ENCODE results near the gene SCRN2. TPM values are rescaled to one million over a fixed set of nuclear protein-coding genes. Genes with fewer than 3 reads are reported as not detected.

Gene SCRN2
- total and polyA plus RNA-seq, 3 donors from 2014 or later, result 25.6 to 38.0 (median 31.0) TPM

DNA sequence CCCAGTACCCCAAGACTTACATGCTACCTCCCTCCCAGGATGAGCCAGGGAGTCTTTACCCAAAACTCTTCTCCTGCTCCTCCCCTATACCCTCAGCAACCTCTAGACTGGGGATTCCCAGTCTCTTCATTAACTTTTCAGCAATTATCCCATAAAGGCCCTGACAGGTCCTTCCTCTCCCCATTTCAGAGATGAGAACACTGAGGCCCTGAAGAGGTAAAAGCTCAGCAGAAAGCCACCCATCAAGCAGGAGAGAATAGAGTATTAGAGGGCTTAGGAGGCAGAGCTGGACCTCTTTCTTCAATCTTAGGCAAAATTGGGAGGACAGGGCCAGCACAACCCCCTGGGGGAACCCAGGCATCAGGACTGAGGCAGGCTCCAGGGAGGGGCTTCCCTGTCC is 15.8 kb upstream of the SCRN2 start:
- no peak for DNase-seq
- Histone ChIP-seq H3K4me3 (no peak overlapping the region), H3K9me3 (no peaks in the 10 kb centered on the region), H3K36me3 (ENCODE audit: low read depth, missing control alignments) (no peaks in the 10 kb centered on the region), H3K27ac (no peak overlapping the region), H3K27me3 (no peaks in the 10 kb centered on the region), H3K4me1 (peaks cover 4% of the 10 kb centered on the region)
- intact Hi-C loops (cut with DNase I; ENCODE audit: low total_unique reads), result no loop called here
- TF ChIP-seq, protein P1, sequence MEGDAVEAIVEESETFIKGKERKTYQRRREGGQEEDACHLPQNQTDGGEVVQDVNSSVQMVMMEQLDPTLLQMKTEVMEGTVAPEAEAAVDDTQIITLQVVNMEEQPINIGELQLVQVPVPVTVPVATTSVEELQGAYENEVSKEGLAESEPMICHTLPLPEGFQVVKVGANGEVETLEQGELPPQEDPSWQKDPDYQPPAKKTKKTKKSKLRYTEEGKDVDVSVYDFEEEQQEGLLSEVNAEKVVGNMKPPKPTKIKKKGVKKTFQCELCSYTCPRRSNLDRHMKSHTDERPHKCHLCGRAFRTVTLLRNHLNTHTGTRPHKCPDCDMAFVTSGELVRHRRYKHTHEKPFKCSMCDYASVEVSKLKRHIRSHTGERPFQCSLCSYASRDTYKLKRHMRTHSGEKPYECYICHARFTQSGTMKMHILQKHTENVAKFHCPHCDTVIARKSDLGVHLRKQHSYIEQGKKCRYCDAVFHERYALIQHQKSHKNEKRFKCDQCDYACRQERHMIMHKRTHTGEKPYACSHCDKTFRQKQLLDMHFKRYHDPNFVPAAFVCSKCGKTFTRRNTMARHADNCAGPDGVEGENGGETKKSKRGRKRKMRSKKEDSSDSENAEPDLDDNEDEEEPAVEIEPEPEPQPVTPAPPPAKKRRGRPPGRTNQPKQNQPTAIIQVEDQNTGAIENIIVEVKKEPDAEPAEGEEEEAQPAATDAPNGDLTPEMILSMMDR (IDR thresholded peaks at IDR 0.05), result no peak
- no peak for TF ChIP-seq POLR2A (IDR thresholded peaks at IDR 0.05)

DNA sequence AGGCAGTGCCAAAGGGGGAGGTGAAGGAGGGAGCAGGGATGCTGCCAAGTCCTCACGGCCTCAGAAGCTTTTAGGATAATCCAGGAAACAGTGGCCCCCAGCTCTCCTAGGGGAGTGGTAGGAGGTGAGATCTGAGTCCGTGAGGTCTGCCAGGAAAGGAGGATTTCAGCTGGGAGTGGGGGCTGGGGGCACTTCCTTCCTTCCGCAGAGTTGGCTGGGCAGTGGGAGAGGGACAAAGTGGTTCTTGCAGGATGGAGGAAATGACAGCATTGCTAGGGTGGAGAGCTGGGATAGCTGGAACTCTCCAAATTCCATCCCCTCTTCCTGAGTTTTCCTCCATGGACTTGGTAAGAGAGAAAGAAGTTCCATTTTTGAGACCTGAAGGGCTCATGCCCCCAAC is 14.7 kb upstream of the SCRN2 start:
- Histone ChIP-seq H3K4me3 (no peak overlapping the region), H3K36me3 (ENCODE audit: low read depth, missing control alignments) (no peaks in the 10 kb centered on the region), H3K4me1 (peaks cover 12% of the 10 kb centered on the region), H3K9me3 (no peaks in the 10 kb centered on the region), H3K27ac (no peak overlapping the region), H3K27me3 (no peaks in the 10 kb centered on the region)
- intact Hi-C loops (cut with DNase I; ENCODE audit: low total_unique reads), result no loop called here
- TF ChIP-seq, protein P1 (IDR thresholded peaks at IDR 0.05), result no peak
- no peak for TF ChIP-seq POLR2A (IDR thresholded peaks at IDR 0.05)
- 46 to 64% methylated on average over 3 of the region's 3 CpGs for WGBS, 2 donors
- DNase-seq, result no peak

DNA sequence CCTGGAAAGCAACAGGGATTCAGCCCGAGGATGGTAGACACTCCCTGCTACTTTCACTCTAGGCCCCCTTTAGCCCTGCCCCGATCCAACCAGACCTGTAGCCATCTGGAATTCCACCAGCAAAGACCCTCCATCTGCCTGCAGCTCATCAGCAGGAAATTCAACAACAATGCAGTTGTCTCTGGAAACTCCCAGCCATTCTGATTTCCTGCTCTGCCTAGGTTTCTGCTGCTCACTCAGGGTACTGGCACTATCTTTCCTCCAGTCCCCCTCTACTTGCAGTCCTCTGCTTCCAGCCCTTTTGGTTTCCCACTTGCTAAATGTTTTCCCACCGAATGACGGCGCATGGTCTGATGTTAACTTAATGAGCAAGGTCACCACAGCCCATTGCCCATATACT is 12.5 kb upstream of the SCRN2 start:
- intact Hi-C loops (cut with DNase I; ENCODE audit: low total_unique reads), result no loop called here
- no peak overlapping the region for H3K4me3 ChIP-seq
- no peaks in the 10 kb centered on the region for H3K27me3 ChIP-seq
- whole genome bisulfite sequencing, 2 donors, result 50 to 52% methylated on average over 5 of the region's 5 CpGs
- no peak overlapping the region for H3K27ac ChIP-seq
- H3K9me3 ChIP-seq, result no peaks in the 10 kb centered on the region
- TF ChIP-seq, protein P1 (IDR thresholded peaks at IDR 0.05), result no peak
- TF ChIP-seq POLR2A (IDR thresholded peaks at IDR 0.05), result no peak
- no peaks in the 10 kb centered on the region for H3K36me3 ChIP-seq (ENCODE audit: low read depth, missing control alignments)
- DNase-seq, result no peak
- H3K4me1 ChIP-seq, result peaks cover 13% of the 10 kb centered on the region

DNA sequence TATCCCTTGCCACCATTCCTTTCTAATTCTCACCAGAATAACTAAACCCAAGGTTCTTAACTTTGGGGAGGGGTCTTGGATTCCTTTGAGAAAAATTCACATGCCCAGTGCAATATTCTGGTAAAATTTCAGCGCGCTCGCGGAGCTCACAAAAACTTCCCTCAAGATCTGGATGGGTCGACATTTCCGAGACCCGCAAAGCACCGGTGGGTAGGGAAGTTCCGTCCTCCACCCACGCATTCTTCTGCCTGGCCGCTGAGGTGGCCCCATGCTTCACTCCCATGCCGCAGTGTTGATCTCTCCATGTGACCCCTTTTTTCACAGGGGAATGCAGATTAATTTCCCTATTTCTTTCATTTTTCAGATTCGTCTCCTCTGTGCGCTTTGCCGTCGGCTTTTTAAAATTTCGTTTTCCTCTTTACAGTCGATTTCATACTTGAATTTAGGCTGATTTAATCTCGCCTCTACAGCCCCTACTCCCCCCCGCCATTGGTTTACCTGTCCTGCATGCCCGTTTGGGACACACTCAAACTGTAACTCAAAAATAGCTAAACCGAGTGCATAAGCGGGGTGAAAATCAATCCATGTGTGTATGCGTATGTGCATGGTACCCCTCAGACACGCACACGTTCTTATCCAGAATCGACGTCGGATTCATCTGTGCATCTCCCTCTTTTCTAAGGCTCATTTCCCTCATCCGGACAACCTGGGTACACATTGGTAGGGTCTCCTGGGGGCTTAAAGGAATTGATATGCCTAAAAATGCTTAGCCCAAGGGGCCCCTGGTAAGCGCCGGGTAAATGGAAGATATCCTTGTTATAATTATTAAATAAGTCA is 11.3 kb upstream of the SCRN2 start:
- peaks cover 13% of the 10 kb centered on the region for H3K4me1 ChIP-seq
- H3K27ac ChIP-seq, result no peak overlapping the region
- TF ChIP-seq, protein P1 (IDR thresholded peaks at IDR 0.05), result no peak
- TF ChIP-seq POLR2A (IDR thresholded peaks at IDR 0.05), result no peak
- intact Hi-C loops (cut with DNase I; ENCODE audit: low total_unique reads), result no loop called here
- H3K27me3 ChIP-seq, result no peaks in the 10 kb centered on the region
- no peaks in the 10 kb centered on the region for H3K36me3 ChIP-seq (ENCODE audit: low read depth, missing control alignments)
- WGBS, 2 donors, result 26 to 32% methylated on average over 32 of the region's 32 CpGs
- DNase-seq, result no peak
- no peaks in the 10 kb centered on the region for H3K9me3 ChIP-seq
- no peak overlapping the region for H3K4me3 ChIP-seq

DNA sequence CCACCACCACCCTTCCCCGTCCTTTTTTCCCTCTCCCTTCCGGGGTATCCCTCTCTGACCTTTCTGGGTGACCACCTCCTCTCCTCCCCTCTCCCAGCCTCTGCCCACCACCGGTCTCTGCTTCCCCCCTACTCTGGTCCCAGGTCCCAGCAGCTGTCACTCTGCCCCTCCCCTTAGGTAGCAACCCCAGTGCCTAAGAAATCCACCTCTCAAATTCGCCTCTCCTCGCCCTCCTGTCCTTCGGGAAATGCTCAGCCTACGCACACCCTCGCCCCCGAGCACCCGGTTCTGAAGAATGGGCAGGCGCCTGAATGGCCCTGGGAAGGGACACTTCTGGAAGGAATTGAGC is 10.7 kb upstream of the SCRN2 start:
- intact Hi-C loops (cut with DNase I; ENCODE audit: low total_unique reads), result no loop called here
- TF ChIP-seq POLR2A (IDR thresholded peaks at IDR 0.05), result no peak
- Histone ChIP-seq H3K27me3 (no peaks in the 10 kb centered on the region), H3K27ac (no peak overlapping the region), H3K4me1 (peaks cover 13% of the 10 kb centered on the region), H3K4me3 (no peak overlapping the region), H3K36me3 (ENCODE audit: low read depth, missing control alignments) (no peaks in the 10 kb centered on the region), H3K9me3 (no peaks in the 10 kb centered on the region)
- 36 to 43% methylated on average over 11 of the region's 11 CpGs for WGBS, 2 donors
- DNase-seq, result no peak
